Peyer's patch (tissue), 4 donors: ENCODE measurements around the gene LRP4.

Experiments
- CTCF ChIP-seq, 6 experiments: fragments of 450-650 bp in 4 of 6; fragments of 200-600 bp in 2 of 6; sonication (generic) in 1 of 6; IDR thresholded peaks; one replicate each; pipeline ENCODE4 v1.5.1; 2017 to 2019; ENCODE audit warnings: antibody characterized with exemption in 6 of 6, mild to moderate bottlenecking in 3 of 6, moderate library complexity in 1 of 6
- POLR2A ChIP-seq, 2 donors: fragments of 450-650 bp; IDR thresholded peaks; one replicate each; pipeline ENCODE4 v1.5.1; 2017; ENCODE audit warnings: antibody characterized with exemption in 2 of 2, mild to moderate bottlenecking in 2 of 2, moderate library complexity in 2 of 2

GRCh38 chr11:46942172-46942571, 23.8 kb upstream of the LRP4 start:
- no peak for TF ChIP-seq CTCF (IDR thresholded peaks at IDR 0.05)
- TF ChIP-seq POLR2A (IDR thresholded peaks at IDR 0.05): no peak
